RWPE1 (cell line): ENCODE results near the gene S100A14.
A peak's percentile ranks its signal among the peaks of the same experiment; 100 is the strongest.

ENCODE experiments used
- CTCF ChIA-PET: fragments of 350-600 bp; sonication (Branson Sonifier 250); formaldehyde crosslinking; extraction: SDS; loops from one replicate; lab custom pipeline; 2021; lab: Yijun Ruan, JAX
- POLR2A ChIA-PET: fragments of 400-600 bp; formaldehyde crosslinking; extraction: SDS; loops from one replicate; lab custom pipeline; 2020; ENCODE audit warnings: antibody characterized with exemption; ENCODE audit not compliant: low non-redundant PET; lab: Yijun Ruan, JAX
- DNase-seq: peaks from one replicate; pipeline ENCODE4 v3.0.0; 2012; ENCODE audit warnings: low spot score
- H3K27ac ChIP-seq: fragments of 450-650 bp; 2 replicates; pipeline ENCODE4 v1.5.1; 2017
- TF ChIP-seq, protein P1 (sequence below): fragments of 450-650 bp; conservative IDR thresholded peaks from 2 replicates; pipeline ENCODE4 v1.5.1; 2017; ENCODE audit warnings: low read depth, mild to moderate bottlenecking

Gene S100A14

GRCh38 chr1:153614906-153615305 is 1.2 kb downstream of the S100A14 start:
- no peak for DNase-seq
- H3K27ac ChIP-seq: peak overlapping the region; percentile 99
- POLR2A ChIA-PET: interaction anchor here (0.6 to 7.6 kb wide), 3 partner anchors 12 to 50 kb away, joined by 4 to 56 read pairs (median 4); partner anchors contain the start of genes S100A1, S100A13 and S100A2
- CTCF ChIA-PET: interaction anchor here (0.6 to 4.5 kb wide), 4 partner anchors 39 to 1751 kb away, joined by 3 to 23 read pairs (median 3); no protein-coding TSS in a partner anchor
- TF ChIP-seq, protein P1, sequence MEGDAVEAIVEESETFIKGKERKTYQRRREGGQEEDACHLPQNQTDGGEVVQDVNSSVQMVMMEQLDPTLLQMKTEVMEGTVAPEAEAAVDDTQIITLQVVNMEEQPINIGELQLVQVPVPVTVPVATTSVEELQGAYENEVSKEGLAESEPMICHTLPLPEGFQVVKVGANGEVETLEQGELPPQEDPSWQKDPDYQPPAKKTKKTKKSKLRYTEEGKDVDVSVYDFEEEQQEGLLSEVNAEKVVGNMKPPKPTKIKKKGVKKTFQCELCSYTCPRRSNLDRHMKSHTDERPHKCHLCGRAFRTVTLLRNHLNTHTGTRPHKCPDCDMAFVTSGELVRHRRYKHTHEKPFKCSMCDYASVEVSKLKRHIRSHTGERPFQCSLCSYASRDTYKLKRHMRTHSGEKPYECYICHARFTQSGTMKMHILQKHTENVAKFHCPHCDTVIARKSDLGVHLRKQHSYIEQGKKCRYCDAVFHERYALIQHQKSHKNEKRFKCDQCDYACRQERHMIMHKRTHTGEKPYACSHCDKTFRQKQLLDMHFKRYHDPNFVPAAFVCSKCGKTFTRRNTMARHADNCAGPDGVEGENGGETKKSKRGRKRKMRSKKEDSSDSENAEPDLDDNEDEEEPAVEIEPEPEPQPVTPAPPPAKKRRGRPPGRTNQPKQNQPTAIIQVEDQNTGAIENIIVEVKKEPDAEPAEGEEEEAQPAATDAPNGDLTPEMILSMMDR: no peak

- peak overlapping the region; percentile 99 for H3K27ac ChIP-seq
- ChIA-PET POLR2A (interaction anchor here (7.6 kb wide), 1 partner anchor 12 kb away, joined by 56 read pairs; the partner anchor contains the start of genes S100A1 and S100A13), CTCF (interaction anchor here (0.6 to 4.5 kb wide), 4 partner anchors 42 to 1750 kb away, joined by 3 to 23 read pairs (median 3); no protein-coding TSS in a partner anchor)
- no peak for DNase-seq
- TF ChIP-seq, protein P1: no peak
Observed at GRCh38 chr1:153614189-153614900, 1.8 kb downstream of the S100A14 start.

DNA sequence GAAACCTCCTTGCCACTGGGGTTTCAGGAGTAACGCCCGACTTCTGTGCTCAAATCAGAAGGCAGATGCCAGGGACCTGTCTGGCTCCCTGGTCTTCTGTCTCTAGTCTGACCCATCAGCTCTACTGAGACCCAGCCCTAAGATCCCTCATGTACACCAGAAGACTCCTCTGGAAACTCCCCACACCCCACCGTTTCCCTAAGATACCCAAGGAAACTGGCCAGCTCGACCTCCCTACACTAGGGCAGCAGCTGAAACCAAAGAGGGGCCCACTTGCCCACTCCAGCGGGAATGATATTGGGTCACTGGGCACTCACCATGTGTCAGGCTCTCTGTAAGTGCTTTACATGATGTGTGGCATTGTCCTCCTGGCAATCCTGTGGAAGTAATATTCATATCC is 2.7 kb downstream of the S100A14 start:
- ChIA-PET POLR2A (interaction anchor here (0.5 to 7.6 kb wide), 6 partner anchors 13 to 701 kb away, joined by 3 to 56 read pairs (median 3); partner anchors contain the start of genes CHTOP, S100A1 and S100A13), CTCF (interaction anchor here (4.5 kb wide), 1 partner anchor 41 kb away, joined by 23 read pairs; no protein-coding TSS in a partner anchor)
- peak overlapping the region; percentile 99 for H3K27ac ChIP-seq
- no peak for DNase-seq
- TF ChIP-seq, protein P1: no peak

GRCh38 chr1:153612755-153613331 is 3.3 kb downstream of the S100A14 start, which contains the start of gene S100A16:
S100A16 (minus strand) TSS chr1:153613137; CDS start chr1:153608151, 4,986 bp downstream.
- TF ChIP-seq, protein P1: no peak
- H3K27ac ChIP-seq: peak within 1 kb of the TSS; percentile 99
- DNase-seq: peak; percentile 92
- CTCF ChIA-PET: interaction anchor here (4.5 kb wide), 1 partner anchor 40 kb away, joined by 23 read pairs; no protein-coding TSS in a partner anchor
- POLR2A ChIA-PET: interaction anchor here (0.5 to 7.6 kb wide), 9 partner anchors 14 to 701 kb away, joined by 3 to 56 read pairs (median 3); partner anchors contain the start of genes CHTOP, S100A1 and S100A13

DNA sequence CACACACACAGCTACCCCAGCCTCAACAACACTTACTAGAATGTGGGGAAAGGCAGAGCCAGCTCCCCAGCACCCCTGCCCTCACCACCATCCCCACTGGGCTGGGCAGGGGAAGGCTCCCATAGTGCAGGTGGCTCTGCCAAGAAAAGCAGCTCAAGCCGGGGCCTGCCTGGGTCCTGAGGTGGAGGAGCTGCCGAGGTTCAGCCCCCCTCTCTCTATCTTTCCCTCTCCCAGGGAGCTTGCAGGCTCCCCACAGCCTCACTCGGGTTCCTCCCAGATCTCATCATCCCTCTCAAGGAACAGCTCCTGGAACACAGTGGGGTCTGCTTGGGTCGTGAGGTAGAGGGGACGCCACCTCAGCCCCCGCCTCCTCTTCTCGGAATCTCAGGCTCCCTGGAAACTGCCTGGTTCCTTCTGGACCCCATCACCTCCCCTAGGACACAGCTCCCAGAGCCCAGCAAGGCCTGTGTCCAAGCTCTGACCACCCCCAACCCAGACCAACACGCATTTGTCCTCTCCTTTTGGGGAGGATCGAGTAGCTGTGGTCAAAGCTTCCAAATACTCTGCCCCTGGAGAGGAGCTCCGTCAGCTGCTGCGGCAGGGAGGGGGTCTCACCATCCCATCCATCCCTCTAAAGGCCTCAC is 3.9 kb downstream of the S100A14 start:
- CTCF ChIA-PET: interaction anchor here (4.5 kb wide), 1 partner anchor 40 kb away, joined by 23 read pairs; no protein-coding TSS in a partner anchor
- DNase-seq: no peak
- POLR2A ChIA-PET: interaction anchor here (0.6 to 7.6 kb wide), 6 partner anchors 14 to 46 kb away, joined by 3 to 56 read pairs (median 4); partner anchors contain the start of genes CHTOP, S100A1 and S100A13
- TF ChIP-seq, protein P1: no peak
- peak overlapping the region; percentile 99 for H3K27ac ChIP-seq
